HG03460 (cell line): ENCODE results near the gene TBKBP1.
A peak's percentile ranks its signal among the peaks of the same experiment; 100 is the strongest.

Experiments used
- ATAC-seq: cut with Tn5 transposase; IDR thresholded peaks from one replicate; pipeline ENCODE4 v1.9.1; 2021; ENCODE audit not compliant: unreplicated experiment

Gene TBKBP1

GRCh38 chr17:47693731-47694580 lies at the start of gene TBKBP1:
TBKBP1 (plus strand) TSS chr17:47694161; CDS start chr17:47696113, 1,952 bp downstream.
- no peak for ATAC-seq

GRCh38 chr17:47644324-47644723 lies 49.6 kb upstream of the TBKBP1 start:
- no peak for ATAC-seq

GRCh38 chr17:47649153-47649971 lies 44.6 kb upstream of the TBKBP1 start, which contains the start of gene KPNB1:
KPNB1 (plus strand) TSS chr17:47649919; CDS start chr17:47650245, 326 bp downstream.
- ATAC-seq, result peak; percentile 69

- no peak for ATAC-seq
Measured at GRCh38 chr17:47649972-47650524, 43.9 kb upstream of the TBKBP1 start.

GRCh38 chr17:47650525-47651522 lies 43.1 kb upstream of the TBKBP1 start:
- no peak for ATAC-seq

- no peak for ATAC-seq
Measured at GRCh38 chr17:47651704-47652103, 42.3 kb upstream of the TBKBP1 start.

GRCh38 chr17:47652570-47652969 lies 41.4 kb upstream of the TBKBP1 start:
- ATAC-seq, result no peak

- ATAC-seq, result no peak
Measured at GRCh38 chr17:47653442-47653841, 40.5 kb upstream of the TBKBP1 start.

- no peak for ATAC-seq
Measured at GRCh38 chr17:47654991-47655390, 39.0 kb upstream of the TBKBP1 start.

- ATAC-seq, result peak; percentile 72
Measured at GRCh38 chr17:47660064-47660492, 33.9 kb upstream of the TBKBP1 start.

- ATAC-seq, result no peak
Measured at GRCh38 chr17:47663912-47664623, 29.9 kb upstream of the TBKBP1 start.

- ATAC-seq, result no peak
Measured at GRCh38 chr17:47664624-47664941, 29.4 kb upstream of the TBKBP1 start.

- ATAC-seq, result no peak
Measured at GRCh38 chr17:47665655-47666054, 28.3 kb upstream of the TBKBP1 start.

GRCh38 chr17:47669081-47669480 lies 24.9 kb upstream of the TBKBP1 start:
- ATAC-seq, result no peak

GRCh38 chr17:47670064-47670463 lies 23.9 kb upstream of the TBKBP1 start:
- no peak for ATAC-seq

GRCh38 chr17:47674499-47674898 lies 19.5 kb upstream of the TBKBP1 start:
- ATAC-seq, result no peak

GRCh38 chr17:47675380-47676198 lies 18.4 kb upstream of the TBKBP1 start:
- ATAC-seq, result no peak

- ATAC-seq, result no peak
Measured at GRCh38 chr17:47676199-47676472, 17.8 kb upstream of the TBKBP1 start.

GRCh38 chr17:47676510-47677165 lies 17.3 kb upstream of the TBKBP1 start:
- ATAC-seq, result no peak
